OCI-LY7 (cell line): ENCODE data around the gene CPNE4.

Experiments used
- EZH2phosphoT487 ChIP-seq: fragments of 200-600 bp; sonication (generic); IDR thresholded peaks from 2 replicates; pipeline ENCODE4 v1.6.1; 2018; ENCODE audit warnings: low read depth, borderline replicate concordance, mild to moderate bottlenecking, mixed run types, antibody characterized with exemption, low read length, moderate library complexity, mixed read lengths
- TF ChIP-seq, protein P1 (sequence below): fragments of 200-600 bp; sonication (generic); conservative IDR thresholded peaks from 2 replicates; pipeline ENCODE4 v1.5.1; 2014; ENCODE audit warnings: mild to moderate bottlenecking, antibody characterized with exemption, low read length, moderate library complexity, mixed read lengths

DNA sequence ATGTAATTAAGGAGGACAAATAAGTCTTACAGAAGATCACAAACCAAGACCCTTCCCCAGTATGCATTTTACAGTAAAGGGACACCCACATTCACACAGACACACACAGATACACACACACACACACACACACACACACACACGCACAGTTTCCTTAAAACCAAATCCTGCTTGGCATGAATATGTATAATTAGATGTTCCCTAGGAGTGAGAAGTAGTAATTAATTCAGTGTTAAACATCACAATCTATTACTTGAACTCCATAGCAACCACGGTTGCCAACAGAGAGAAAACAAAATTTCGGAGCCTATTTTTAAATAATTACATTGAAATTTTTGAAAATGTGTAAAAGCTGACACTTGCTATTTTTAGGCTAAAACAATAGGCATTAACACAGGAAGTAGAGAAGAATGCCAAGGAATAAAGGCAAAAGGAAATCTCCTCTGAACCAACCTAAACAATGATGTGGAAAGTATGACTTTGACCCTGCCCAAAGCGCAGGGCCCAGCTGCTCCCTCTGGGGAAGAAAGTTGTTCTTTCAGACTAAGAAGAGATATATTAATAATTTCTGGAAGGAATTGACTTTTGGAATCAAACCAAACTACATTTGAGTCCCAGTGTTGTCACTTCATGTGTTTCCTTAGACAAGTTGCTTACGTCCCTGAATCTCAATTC is 215.3 kb downstream of the CPNE4 start:
- TF ChIP-seq, protein P1, sequence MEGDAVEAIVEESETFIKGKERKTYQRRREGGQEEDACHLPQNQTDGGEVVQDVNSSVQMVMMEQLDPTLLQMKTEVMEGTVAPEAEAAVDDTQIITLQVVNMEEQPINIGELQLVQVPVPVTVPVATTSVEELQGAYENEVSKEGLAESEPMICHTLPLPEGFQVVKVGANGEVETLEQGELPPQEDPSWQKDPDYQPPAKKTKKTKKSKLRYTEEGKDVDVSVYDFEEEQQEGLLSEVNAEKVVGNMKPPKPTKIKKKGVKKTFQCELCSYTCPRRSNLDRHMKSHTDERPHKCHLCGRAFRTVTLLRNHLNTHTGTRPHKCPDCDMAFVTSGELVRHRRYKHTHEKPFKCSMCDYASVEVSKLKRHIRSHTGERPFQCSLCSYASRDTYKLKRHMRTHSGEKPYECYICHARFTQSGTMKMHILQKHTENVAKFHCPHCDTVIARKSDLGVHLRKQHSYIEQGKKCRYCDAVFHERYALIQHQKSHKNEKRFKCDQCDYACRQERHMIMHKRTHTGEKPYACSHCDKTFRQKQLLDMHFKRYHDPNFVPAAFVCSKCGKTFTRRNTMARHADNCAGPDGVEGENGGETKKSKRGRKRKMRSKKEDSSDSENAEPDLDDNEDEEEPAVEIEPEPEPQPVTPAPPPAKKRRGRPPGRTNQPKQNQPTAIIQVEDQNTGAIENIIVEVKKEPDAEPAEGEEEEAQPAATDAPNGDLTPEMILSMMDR: no peak
- TF ChIP-seq EZH2phosphoT487: no peak
